HG03025 (cell line): ENCODE results near the gene ZNF212.
"Not testable (repeated sequence)": the region's sequence is repeated elsewhere in the genome, so short reads cannot be mapped to it uniquely, and the experiment has no call there.

Source experiments
- ATAC-seq: cut with Tn5 transposase; IDR thresholded peaks from one replicate; pipeline ENCODE4 v1.9.1; 2021; ENCODE audit warnings: mild to moderate bottlenecking, moderate library complexity; ENCODE audit not compliant: unreplicated experiment, low FRiP score

Gene ZNF212

GRCh38 chr7:149218469-149219420, 20.7 kb upstream of the ZNF212 start:
- ATAC-seq = no peak

GRCh38 chr7:149220534-149220933, 18.9 kb upstream of the ZNF212 start:
- ATAC-seq = no peak

DNA sequence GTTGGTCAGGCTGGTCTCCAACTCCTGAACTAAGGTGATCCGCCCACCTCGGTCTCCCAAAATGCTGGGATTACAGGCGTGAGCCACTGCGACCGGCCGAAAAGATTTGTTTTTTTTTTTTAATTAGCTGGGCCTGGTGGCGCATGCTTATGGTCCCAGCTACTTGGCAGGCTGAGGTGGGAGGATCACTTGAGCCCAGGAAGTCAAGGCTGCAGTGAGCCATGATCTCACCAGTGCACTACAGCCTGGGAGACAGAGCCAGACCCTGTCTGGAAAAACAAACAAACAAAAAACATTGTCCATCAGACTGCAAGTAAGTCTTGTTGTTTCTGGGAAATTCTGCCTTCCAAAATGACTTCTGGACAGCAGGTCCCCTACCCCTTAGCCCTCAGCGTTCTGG, 16.3 kb upstream of the ZNF212 start:
- ATAC-seq = no peak

GRCh38 chr7:149223761-149224160, 15.7 kb upstream of the ZNF212 start:
- ATAC-seq = no peak

- no peak for ATAC-seq
Observed at GRCh38 chr7:149224352-149224751, 15.1 kb upstream of the ZNF212 start.

GRCh38 chr7:149225106-149225505, 14.3 kb upstream of the ZNF212 start:
- no peak for ATAC-seq

GRCh38 chr7:149225656-149226055, 13.8 kb upstream of the ZNF212 start:
- ATAC-seq = no peak

GRCh38 chr7:149226366-149226765, 13.1 kb upstream of the ZNF212 start:
- ATAC-seq = not testable (repeated sequence)

- no peak for ATAC-seq
Observed at GRCh38 chr7:149226840-149227494, 12.5 kb upstream of the ZNF212 start.

GRCh38 chr7:149228831-149229471, 10.5 kb upstream of the ZNF212 start:
- ATAC-seq = no peak

DNA sequence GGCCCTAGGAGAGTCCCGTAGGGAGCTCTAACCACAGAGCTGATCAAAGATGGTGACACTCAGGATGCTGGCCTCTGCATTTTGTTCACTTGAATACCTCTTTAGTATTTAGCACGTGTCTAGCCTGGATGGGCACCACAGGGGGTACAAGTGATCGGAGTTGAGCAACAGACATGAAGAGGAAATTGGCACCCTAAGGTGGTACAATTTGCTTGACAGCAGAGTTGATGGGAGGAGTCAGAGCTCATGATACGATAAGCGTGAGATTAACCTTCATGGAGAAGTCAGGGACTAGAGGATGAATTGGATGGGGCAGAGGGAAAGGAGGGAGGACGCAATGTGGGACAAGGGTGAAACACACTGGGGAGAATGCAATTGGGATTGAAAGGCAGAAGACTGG, 9.9 kb upstream of the ZNF212 start:
- no peak for ATAC-seq

DNA sequence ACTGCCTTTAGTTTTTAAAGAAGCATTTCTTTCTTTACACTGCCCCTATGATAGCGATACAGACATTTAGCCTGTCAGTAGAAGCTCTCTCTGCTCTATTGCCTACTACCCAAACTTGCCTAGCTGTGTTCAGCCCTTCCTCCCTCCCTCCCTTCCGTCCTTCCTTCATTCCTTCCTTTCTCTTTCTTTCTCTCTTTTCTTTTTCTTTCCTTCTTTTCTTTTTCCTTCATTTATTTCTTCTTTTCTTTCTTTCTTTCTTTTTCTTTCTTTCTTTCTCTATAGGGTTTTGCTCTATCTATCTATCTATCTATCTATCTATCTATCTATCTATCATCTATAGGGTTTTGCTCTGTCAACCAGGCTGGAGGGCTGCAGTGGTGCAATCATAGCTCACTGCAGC, 7.1 kb upstream of the ZNF212 start:
- no peak for ATAC-seq

DNA sequence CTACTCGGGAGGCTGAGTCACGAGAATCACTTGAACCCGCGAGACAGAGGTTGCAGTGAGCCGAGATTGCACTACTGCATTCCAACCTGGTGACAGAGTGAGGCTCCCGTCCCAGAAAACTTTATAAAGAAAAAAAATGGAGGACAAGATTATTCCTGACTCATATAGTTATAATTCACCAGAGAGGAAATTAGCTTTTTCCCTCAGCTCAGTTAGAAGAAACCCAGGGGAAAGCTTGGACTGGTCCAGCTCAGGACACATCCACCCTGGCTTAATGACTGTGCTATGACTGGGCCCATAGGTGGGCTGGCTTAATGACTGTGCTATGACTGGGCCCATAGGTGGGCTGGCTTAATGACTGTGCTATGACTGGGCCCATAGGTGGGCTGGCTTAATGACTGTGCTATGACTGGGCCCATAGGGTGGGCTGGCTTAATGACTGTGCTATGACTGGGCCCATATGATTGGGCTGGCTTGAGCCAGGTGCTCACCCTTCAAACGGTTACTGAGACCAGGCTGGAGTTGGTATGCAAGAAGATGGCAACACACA, 5.7 kb upstream of the ZNF212 start:
- ATAC-seq = not testable (repeated sequence)

DNA sequence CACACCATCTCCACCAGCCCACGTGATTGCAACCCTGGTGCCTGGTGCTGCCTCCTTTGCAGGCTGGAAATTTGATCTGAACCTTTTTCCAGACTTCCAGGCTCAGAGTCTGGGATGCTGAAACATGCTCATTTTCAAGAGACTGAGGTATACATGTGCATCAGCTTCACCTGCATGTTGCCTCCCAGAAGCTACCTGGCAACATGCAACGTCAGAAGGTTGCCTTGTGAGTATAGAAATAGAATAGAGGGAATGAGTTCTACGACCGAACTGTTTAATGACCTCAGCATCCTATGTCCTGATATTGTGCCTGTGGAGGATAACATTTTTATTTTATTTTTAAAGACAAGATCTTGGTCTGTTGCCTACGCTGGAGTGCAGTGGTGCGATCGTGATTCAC, 1.9 kb upstream of the ZNF212 start:
- no peak for ATAC-seq

DNA sequence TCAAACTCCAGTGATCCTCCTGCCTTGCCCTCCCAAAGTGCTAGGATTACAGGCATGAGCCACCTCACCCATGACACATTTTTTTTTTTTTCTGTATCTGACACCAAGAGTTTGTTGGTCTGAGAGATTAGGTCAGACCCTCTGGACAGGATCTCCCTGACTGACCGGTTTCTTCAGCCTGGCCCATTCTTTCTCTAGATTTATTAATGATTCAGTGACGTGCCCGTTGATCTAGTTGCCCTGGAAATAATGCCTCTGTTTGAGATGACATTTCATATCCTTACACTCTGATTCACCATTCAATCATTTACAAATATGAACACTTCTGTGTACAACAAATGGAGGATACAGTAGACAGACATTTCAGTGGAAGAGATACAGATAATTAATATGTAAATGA, 1.4 kb upstream of the ZNF212 start:
- no peak for ATAC-seq

DNA sequence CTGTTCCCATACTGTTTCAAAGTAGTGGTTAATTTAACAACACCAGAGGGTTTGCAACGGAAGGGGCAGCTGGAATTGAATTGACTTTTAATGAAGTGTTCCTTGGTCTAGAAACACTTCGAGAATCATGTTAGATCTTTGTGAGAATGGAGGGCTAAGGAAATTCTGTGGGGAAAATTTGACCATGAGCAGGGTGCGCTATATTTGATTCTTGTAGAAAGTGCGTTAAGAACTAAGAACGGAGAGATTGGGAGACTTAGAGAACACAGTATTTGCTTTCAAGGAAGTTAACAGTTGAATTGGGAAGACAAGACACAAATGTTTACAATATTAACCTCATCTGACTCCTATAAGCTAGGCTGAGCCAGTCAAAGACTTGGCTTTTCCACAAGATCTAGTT, 1.2 kb downstream of the ZNF212 start:
- no peak for ATAC-seq

DNA sequence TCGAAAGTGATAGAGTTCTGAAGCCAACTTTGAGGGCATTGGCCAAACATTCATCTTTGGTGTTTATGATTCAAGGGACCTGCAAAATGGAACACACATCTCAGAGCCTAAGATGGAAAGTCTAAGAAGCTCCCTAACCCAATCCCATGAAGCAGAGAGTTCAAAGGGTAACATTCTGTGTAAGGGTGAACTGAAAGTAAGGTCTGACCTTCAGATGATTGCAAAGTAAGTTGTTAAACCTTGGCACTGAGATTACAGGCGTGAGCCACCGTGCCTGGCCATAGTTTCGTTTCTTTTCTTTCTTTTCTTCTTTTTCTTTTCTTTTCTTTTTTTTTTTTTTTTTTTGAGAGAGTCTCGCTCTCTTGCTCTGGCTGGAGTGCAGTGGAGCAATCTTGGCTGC, 2.2 kb downstream of the ZNF212 start:
- no peak for ATAC-seq

- ATAC-seq = no peak
Observed at GRCh38 chr7:149245244-149245643, 5.8 kb downstream of the ZNF212 start.

- ATAC-seq = no peak
Observed at GRCh38 chr7:149245744-149246143, 6.3 kb downstream of the ZNF212 start.

DNA sequence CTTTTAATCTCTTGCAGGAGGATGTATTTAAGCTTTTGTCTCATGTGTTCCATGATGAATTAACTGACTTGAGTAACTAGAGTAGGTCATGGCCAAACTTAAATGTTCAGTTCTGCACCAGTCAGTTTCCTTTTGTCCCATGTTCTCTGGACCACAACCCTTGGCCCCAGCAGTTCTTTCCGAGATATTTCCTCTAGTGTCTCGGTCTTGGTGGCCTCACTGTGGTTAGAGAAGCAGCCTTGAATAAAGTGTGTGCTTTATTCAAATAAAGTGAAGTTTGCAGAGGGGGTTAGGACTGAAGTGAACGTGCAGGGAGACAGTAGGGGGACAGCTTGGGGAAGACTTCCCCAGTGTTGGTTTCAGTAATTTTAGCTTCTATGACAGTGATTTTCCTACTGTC, 9.3 kb downstream of the ZNF212 start:
- ATAC-seq = no peak

- not testable (repeated sequence) for ATAC-seq
Observed at GRCh38 chr7:149250151-149250550, 10.7 kb downstream of the ZNF212 start.
